ENCODE results near the gene PID1.

DNA sequence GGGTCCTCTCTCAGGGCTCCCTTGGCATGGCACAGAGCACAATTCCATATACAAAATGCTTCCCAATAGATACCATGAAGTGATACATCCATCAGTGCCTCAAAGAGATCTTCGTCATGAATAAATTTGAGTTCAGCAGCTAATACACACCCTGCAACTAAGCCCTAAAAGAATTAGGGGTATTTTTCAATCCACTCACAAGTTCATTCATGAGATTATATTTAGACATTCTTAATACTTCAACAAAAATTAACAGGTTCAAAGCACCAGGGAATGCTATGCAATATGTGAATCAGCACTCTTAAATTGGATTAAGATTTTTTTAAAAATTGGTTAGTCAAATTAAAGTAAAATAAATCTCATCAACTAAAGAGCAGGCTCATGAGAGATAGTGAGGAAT is 79.7 kb downstream of the PID1 start:
- TF ChIP-seq, protein P1, sequence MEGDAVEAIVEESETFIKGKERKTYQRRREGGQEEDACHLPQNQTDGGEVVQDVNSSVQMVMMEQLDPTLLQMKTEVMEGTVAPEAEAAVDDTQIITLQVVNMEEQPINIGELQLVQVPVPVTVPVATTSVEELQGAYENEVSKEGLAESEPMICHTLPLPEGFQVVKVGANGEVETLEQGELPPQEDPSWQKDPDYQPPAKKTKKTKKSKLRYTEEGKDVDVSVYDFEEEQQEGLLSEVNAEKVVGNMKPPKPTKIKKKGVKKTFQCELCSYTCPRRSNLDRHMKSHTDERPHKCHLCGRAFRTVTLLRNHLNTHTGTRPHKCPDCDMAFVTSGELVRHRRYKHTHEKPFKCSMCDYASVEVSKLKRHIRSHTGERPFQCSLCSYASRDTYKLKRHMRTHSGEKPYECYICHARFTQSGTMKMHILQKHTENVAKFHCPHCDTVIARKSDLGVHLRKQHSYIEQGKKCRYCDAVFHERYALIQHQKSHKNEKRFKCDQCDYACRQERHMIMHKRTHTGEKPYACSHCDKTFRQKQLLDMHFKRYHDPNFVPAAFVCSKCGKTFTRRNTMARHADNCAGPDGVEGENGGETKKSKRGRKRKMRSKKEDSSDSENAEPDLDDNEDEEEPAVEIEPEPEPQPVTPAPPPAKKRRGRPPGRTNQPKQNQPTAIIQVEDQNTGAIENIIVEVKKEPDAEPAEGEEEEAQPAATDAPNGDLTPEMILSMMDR (IDR thresholded peaks at IDR 0.05) = no peak
- TF ChIP-seq POLR2AphosphoS5 (IDR thresholded peaks at IDR 0.05) (no peak), POLR2A (IDR thresholded peaks at IDR 0.05) (no peak)

All from suprapubic skin (tissue), 4 donors.